ENCODE results near the gene CDH5.

Gene CDH5

GRCh38 chr16:66354034-66354909 is 12.2 kb upstream of the CDH5 start:
- no peak for DNase-seq

GRCh38 chr16:66355526-66355925 is 11.0 kb upstream of the CDH5 start:
- no peak for DNase-seq

GRCh38 chr16:66357523-66357928 is 9.0 kb upstream of the CDH5 start:
- DNase-seq, result no peak

GRCh38 chr16:66358231-66358630 is 8.3 kb upstream of the CDH5 start:
- no peak for DNase-seq

GRCh38 chr16:66359012-66359411 is 7.5 kb upstream of the CDH5 start:
- no peak for DNase-seq

- no peak for DNase-seq
Observed at GRCh38 chr16:66359811-66360608, 6.5 kb upstream of the CDH5 start.

- DNase-seq, result no peak
Observed at GRCh38 chr16:66360624-66361324, 5.7 kb upstream of the CDH5 start.

GRCh38 chr16:66361604-66362135 is 4.8 kb upstream of the CDH5 start:
- DNase-seq, result no peak

GRCh38 chr16:66363211-66363777 is 3.2 kb upstream of the CDH5 start:
- no peak for DNase-seq

GRCh38 chr16:66364117-66364958 is 2.2 kb upstream of the CDH5 start:
- no peak for DNase-seq

- no peak for DNase-seq
Observed at GRCh38 chr16:66364959-66365306, 1.6 kb upstream of the CDH5 start.

GRCh38 chr16:66365651-66366050 is 840 bp upstream of the CDH5 start:
- no peak for DNase-seq

GRCh38 chr16:66367968-66368891 is 1.7 kb downstream of the CDH5 start:
- no peak for DNase-seq

GRCh38 chr16:66369055-66369592 is 2.6 kb downstream of the CDH5 start:
- no peak for DNase-seq

- no peak for DNase-seq
Observed at GRCh38 chr16:66370786-66371684, 4.5 kb downstream of the CDH5 start.

GRCh38 chr16:66372078-66372897 is 5.8 kb downstream of the CDH5 start:
- no peak for DNase-seq

GRCh38 chr16:66372898-66373155 is 6.3 kb downstream of the CDH5 start:
- DNase-seq, result no peak

- no peak for DNase-seq
Observed at GRCh38 chr16:66373667-66374066, 7.2 kb downstream of the CDH5 start.

GRCh38 chr16:66374176-66374575 is 7.7 kb downstream of the CDH5 start:
- no peak for DNase-seq
